Spinal cord (tissue), 10 donors: Measurements from ENCODE around the gene MSANTD2. TPM values are rescaled to one million over a fixed set of nuclear protein-coding genes. Genes with fewer than 3 reads are reported as not detected.
A peak's percentile ranks its signal among the peaks of the same experiment; 100 is the strongest.

ENCODE experiments used
- DNase-seq, 6 donors: peaks; one replicate each; pipeline versions ENCODE4 v3.0.0 to v3.0.0-alpha.2; 2013 to 2015; ENCODE audit warnings: low spot score in 6 of 6, low read depth in 4 of 6
- H3K27ac ChIP-seq: one replicate; pipeline ENCODE4 v1.5.1; 2013; ENCODE audit warnings: low read depth, low read length, control low read depth
- H3K27me3 ChIP-seq: one replicate; pipeline ENCODE4 v1.6.1; 2013; ENCODE audit warnings: low read length; ENCODE audit not compliant: control insufficient read depth, insufficient read depth
- H3K36me3 ChIP-seq: one replicate; pipeline ENCODE4 v1.6.1; 2013; ENCODE audit warnings: low read length; ENCODE audit not compliant: control insufficient read depth, insufficient read depth
- H3K4me1 ChIP-seq: one replicate; pipeline ENCODE4 v1.6.1; 2013; ENCODE audit warnings: low read length; ENCODE audit not compliant: control insufficient read depth, insufficient read depth
- H3K4me3 ChIP-seq: one replicate; pipeline ENCODE4 v1.5.1; 2013; ENCODE audit warnings: low read depth, low read length, control low read depth
- H3K9me3 ChIP-seq: one replicate; pipeline ENCODE4 v1.6.1; 2013; ENCODE audit warnings: low read length; ENCODE audit not compliant: control insufficient read depth, insufficient read depth
- WGBS: methylation state at CpG from one replicate; pipeline ENCODE4 v1.1.5; 2013; ENCODE audit warnings: missing lambda C conversion rate; ENCODE audit not compliant: insufficient coverage; 5-methylcytosine and 5-hydroxymethylcytosine counted together
- polyA plus RNA-seq, 2 donors: library from polyadenylated mRNA; unstranded; fragments of 120-200 nt; gene quantifications; one replicate each; pipeline ENCODE4 v1.2.1, GENCODE V29; 2013; ENCODE audit not compliant: insufficient read length in 2 of 2
- total RNA-seq, 2 donors: library from RNA; depleted of rRNA in 1 of 2; stranded (reverse); fragments of 120-200 nt in 1 of 2; fragments of >200 nt in 1 of 2; gene quantifications; one replicate each; pipeline versions ENCODE4 v1.2.3 to v1.2.4, GENCODE V29; 2013 to 2014
- donor health status: healthy.

Gene MSANTD2
- total and polyA plus RNA-seq, 4 donors = 17.8 to 28.4 (median 22.6) TPM

- Histone ChIP-seq H3K27me3 (peaks cover 52% of the 10 kb centered on the region), H3K4me1 (peaks cover 41% of the 10 kb centered on the region), H3K27ac (no peak overlapping the region), H3K36me3 (no peaks in the 10 kb centered on the region), H3K4me3 (peak overlapping the region; percentile 7), H3K9me3 (no peaks in the 10 kb centered on the region)
- peak in 4 of 6 donors; percentile 23 to 83 (median 54) for DNase-seq
- WGBS = under 1% methylated on average over 83 of the region's 87 CpGs
Measured at GRCh38 chr11:124839128-124839971, 39.1 kb upstream of the MSANTD2 start.

- H3K4me1 ChIP-seq = peaks cover 41% of the 10 kb centered on the region
- WGBS = 16% methylated on average over 5 of the region's 5 CpGs
- no peak overlapping the region for H3K27ac ChIP-seq
- no peaks in the 10 kb centered on the region for H3K36me3 ChIP-seq
- DNase-seq = no peak
- peak overlapping the region; percentile 7 for H3K4me3 ChIP-seq
- H3K9me3 ChIP-seq = no peaks in the 10 kb centered on the region
- peaks cover 48% of the 10 kb centered on the region for H3K27me3 ChIP-seq
Measured at GRCh38 chr11:124838805-124839127, 38.6 kb upstream of the MSANTD2 start.

DNA sequence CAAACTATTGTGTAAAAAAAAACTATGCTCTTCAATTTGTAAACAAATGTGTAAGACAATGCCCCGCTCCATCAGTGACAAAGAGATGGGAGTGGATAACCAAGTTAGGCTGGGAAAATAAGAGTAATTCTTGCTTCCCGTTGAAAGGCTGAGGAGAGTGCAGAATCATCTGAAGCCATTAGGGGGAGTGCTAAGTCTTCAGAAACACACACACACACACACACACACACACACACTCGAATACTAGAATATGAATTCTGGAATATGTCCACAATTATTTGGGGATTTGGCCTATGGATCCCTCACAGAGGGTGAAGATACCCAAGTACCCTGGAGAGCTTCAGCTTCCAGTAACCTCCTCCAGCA is 37.3 kb upstream of the MSANTD2 start:
- DNase-seq = peak in 5 of 6 donors; percentile 44 to 95 (median 70)
- H3K9me3 ChIP-seq = no peaks in the 10 kb centered on the region
- H3K27me3 ChIP-seq = peaks cover 38% of the 10 kb centered on the region
- H3K4me1 ChIP-seq = peaks cover 30% of the 10 kb centered on the region
- no peak overlapping the region for H3K4me3 ChIP-seq
- no CpG with 5 or more reads among the region's 3 CpGs for WGBS
- no peaks in the 10 kb centered on the region for H3K36me3 ChIP-seq
- H3K27ac ChIP-seq = peak overlapping the region; percentile 64

DNA sequence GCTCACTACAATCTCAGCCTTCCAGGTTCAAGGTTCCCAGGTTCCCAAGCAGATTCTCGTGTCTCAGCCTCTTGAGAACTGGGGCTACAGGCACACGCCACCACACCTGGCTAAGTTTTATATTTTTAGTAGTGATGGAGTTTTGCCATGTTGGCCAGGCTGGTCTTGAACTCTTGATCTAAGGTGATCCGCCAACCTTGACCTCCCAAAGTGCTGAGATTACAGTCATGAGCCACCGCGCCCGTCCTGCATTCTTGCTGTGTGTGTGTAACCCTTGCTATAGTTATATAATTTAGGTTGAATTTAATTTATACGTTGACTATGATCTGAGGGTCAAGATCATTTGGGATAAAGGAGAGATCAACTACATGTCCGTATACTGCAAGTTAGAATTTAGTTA is 35.7 kb upstream of the MSANTD2 start:
- no peak overlapping the region for H3K27ac ChIP-seq
- no peak for DNase-seq
- peaks cover 22% of the 10 kb centered on the region for H3K4me1 ChIP-seq
- H3K27me3 ChIP-seq = peaks cover 28% of the 10 kb centered on the region
- WGBS = 100% methylated on average over 1 of the region's 8 CpGs
- no peaks in the 10 kb centered on the region for H3K36me3 ChIP-seq
- H3K4me3 ChIP-seq = no peak overlapping the region
- H3K9me3 ChIP-seq = no peaks in the 10 kb centered on the region

DNA sequence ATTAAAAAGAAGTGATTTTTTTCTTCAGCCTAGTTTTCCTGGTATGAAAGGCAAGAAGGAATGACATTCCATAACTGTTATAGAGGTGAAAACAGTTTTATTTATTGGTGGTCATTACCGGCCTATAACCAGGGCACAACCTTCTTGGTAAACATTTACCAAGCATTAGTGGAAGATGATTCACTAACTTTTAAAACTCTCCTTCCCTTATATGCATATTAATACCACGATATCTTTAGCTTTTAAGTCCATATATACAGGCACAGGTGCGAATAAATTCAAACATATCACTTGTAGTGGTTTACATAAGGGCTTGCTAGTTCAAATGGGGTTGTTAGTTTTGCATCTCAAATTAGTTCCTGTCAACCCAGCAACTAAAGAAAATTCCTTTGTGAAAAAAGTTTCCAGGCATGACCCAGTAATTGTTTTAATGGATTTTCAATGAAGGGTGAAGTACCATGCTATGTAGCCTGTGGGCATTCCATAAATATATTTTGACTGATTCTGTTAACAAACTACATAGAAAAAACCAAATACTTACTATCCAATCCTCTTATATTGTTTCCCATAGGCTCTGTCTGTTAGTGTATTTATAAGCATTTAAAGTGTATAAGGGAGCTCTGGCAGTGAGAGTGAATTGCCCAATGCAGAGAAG is 34.4 kb upstream of the MSANTD2 start:
- no peaks in the 10 kb centered on the region for H3K9me3 ChIP-seq
- H3K4me1 ChIP-seq = peaks cover 17% of the 10 kb centered on the region
- H3K27ac ChIP-seq = no peak overlapping the region
- peaks cover 16% of the 10 kb centered on the region for H3K27me3 ChIP-seq
- no CpG with 5 or more reads among the region's 3 CpGs for WGBS
- no peaks in the 10 kb centered on the region for H3K36me3 ChIP-seq
- no peak for DNase-seq
- H3K4me3 ChIP-seq = no peak overlapping the region

- Histone ChIP-seq H3K27ac (no peak overlapping the region), H3K9me3 (no peaks in the 10 kb centered on the region), H3K4me1 (no peaks in the 10 kb centered on the region), H3K36me3 (no peaks in the 10 kb centered on the region), H3K4me3 (no peak overlapping the region), H3K27me3 (no peaks in the 10 kb centered on the region)
- no peak for DNase-seq
- 87% methylated on average over 3 of the region's 4 CpGs for WGBS
Measured at GRCh38 chr11:124832571-124832970, 32.4 kb upstream of the MSANTD2 start.

- Histone ChIP-seq H3K27me3 (no peaks in the 10 kb centered on the region), H3K4me3 (no peak overlapping the region), H3K27ac (no peak overlapping the region), H3K9me3 (no peaks in the 10 kb centered on the region), H3K36me3 (no peaks in the 10 kb centered on the region), H3K4me1 (no peaks in the 10 kb centered on the region)
- DNase-seq = no peak
- 100% methylated on average over 1 of the region's 2 CpGs for WGBS
Measured at GRCh38 chr11:124831897-124832296, 31.7 kb upstream of the MSANTD2 start.

DNA sequence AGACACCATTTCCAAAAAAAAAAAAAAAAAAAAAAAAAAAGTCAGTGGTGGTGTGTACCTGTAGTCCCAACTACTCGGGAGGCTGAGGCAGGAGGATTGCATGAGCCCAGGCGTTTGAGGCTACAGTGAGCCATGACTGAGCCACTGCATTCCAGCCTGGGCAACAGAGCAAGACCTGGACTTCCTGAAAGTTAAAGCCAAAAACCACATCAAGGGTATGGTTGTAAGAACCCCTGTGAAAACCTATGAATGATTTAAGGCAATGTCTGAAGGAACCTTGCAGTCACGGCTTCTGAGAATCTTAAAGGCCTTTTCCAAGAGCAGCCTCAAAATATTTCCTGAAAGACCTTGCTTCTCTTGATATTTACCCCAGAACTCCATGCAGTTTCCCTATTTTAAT is 30.5 kb upstream of the MSANTD2 start:
- Histone ChIP-seq H3K9me3 (no peaks in the 10 kb centered on the region), H3K27me3 (no peaks in the 10 kb centered on the region), H3K4me3 (no peak overlapping the region), H3K27ac (no peak overlapping the region), H3K36me3 (no peaks in the 10 kb centered on the region), H3K4me1 (no peaks in the 10 kb centered on the region)
- DNase-seq = no peak
- WGBS = no CpG with 5 or more reads among the region's 3 CpGs

- WGBS = 60% methylated on average over 1 of the region's 3 CpGs
- Histone ChIP-seq H3K9me3 (no peaks in the 10 kb centered on the region), H3K4me1 (no peaks in the 10 kb centered on the region), H3K4me3 (no peak overlapping the region), H3K36me3 (no peaks in the 10 kb centered on the region), H3K27me3 (no peaks in the 10 kb centered on the region), H3K27ac (no peak overlapping the region)
- peak in 1 of 6 donors; percentile 35 for DNase-seq
Measured at GRCh38 chr11:124829986-124830385, 29.8 kb upstream of the MSANTD2 start.

GRCh38 chr11:124825876-124826275 is 25.7 kb upstream of the MSANTD2 start:
- no peaks in the 10 kb centered on the region for H3K27me3 ChIP-seq
- DNase-seq = no peak
- 94% methylated on average over 2 of the region's 3 CpGs for WGBS
- no peak overlapping the region for H3K27ac ChIP-seq
- no peaks in the 10 kb centered on the region for H3K36me3 ChIP-seq
- no peaks in the 10 kb centered on the region for H3K9me3 ChIP-seq
- H3K4me1 ChIP-seq = no peaks in the 10 kb centered on the region
- no peak overlapping the region for H3K4me3 ChIP-seq
